ENCODE data around the gene EDDM3A.
"Not testable (repeated sequence)": the region's sequence is repeated elsewhere in the genome, so short reads cannot be mapped to it uniquely, and the experiment has no call there.

Gene EDDM3A

DNA sequence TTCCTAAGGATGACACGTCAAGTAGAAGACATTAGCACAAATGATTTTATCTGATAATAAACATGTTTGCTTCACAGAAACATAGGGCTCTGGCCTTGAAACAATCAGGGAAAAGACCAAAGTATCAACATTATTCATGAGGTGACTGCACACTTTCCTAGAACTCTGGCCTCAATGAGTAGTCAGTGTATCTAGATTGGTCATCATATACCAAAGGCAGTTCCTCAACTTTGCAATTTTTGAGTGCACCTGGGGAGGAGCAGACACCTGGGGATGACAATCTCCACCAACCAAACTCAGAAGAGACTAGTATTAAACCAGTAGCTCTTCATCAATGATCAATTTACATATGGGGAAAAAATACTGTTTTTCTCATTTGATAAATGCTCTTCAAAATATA lies 4.5 kb downstream of the EDDM3A start:
- peaks cover 9% of the 10 kb centered on the region for H3K27me3 Mint-ChIP-seq
- DNase-seq (no peak), ATAC-seq (no peak)
- peaks cover 14% of the 10 kb centered on the region for H3K9me3 Mint-ChIP-seq
- no peak overlapping the region for H3K27ac Mint-ChIP-seq
- H3K36me3 Mint-ChIP-seq (ENCODE audit: low read depth), result no peaks in the 10 kb centered on the region
- H3K4me1 Mint-ChIP-seq, result no peaks in the 10 kb centered on the region
- H3K4me3 Mint-ChIP-seq, result no peak overlapping the region

DNA sequence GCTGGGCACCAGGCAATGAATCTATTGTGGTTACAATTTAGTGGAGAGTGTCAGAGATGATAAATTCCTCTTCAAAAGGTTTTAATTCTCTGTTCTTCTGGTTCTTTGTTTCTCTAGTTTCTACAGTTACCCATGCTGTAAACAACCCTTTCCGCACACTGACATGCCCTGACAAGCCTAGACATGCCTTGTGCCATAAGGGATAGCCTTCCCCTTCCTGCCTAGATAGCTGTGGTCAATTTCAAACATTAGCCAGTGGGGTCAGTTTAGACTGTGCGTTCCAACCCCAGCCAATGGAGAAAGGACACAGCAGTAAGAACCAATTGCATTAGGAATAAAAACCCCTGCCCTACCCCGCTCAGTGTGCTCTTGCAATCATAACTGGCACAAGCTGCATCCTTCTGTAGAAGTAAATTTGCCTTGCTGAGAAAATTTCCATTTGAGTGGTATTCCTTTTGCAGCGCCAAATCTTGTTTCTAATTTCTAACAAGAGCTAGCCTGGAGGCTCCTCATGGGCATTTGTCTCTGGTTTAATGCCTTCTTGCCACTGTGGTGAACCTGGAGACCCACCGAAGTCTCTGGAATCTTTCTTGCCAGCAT lies 6.4 kb downstream of the EDDM3A start:
- ATAC-seq (no peak), DNase-seq (no peak)
- H3K27ac Mint-ChIP-seq, result no peak overlapping the region
- H3K9me3 Mint-ChIP-seq, result peaks cover 14% of the 10 kb centered on the region
- H3K27me3 Mint-ChIP-seq, result peaks cover 9% of the 10 kb centered on the region
- H3K4me3 Mint-ChIP-seq, result no peak overlapping the region
- H3K4me1 Mint-ChIP-seq, result no peaks in the 10 kb centered on the region
- H3K36me3 Mint-ChIP-seq (ENCODE audit: low read depth), result no peaks in the 10 kb centered on the region

DNA sequence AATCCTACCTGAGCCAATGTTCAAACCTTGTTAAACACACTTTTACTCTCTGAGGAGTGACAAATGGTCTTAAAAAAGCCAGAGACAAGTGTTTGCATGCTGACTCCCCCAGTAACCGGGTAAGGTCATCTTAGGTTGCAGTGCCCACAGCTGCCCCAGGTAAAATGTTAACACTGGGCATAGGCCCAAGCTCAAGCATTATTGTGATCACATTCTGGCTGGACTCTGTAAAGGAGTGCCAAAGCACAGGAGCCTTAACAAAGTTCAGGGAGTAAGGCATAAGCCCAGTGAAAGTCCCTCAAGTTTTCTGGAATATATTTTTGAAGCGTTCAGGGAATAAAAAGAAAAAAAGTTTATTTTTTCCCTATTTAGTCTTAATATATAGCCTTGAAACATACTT lies 8.6 kb downstream of the EDDM3A start:
- Mint-ChIP-seq H3K9me3 (peaks cover 14% of the 10 kb centered on the region), H3K4me1 (no peaks in the 10 kb centered on the region)

DNA sequence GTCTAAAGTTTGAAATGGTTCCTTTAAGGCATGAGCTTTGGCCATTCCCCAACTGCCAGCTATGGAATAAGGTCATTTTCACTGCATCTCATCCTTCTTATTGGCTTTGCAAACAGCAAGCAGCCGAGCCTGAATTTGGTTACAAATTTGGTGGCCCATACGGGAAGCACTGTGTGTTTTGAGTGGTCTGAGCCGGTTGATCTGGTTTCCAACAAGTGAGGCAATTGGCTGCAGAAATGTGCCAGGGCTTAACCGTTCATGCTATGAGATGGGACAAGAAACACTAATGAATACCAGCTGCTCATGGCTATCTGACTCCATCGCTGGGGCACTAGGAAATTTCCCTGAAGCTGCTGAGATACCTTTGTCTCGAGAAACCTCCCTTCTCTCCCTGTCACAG lies 9.3 kb downstream of the EDDM3A start:
- ATAC-seq (no peak), DNase-seq (no peak)
- peaks cover 7% of the 10 kb centered on the region for H3K27me3 Mint-ChIP-seq
- H3K36me3 Mint-ChIP-seq (ENCODE audit: low read depth), result no peaks in the 10 kb centered on the region
- no peak overlapping the region for H3K4me3 Mint-ChIP-seq
- peaks cover 14% of the 10 kb centered on the region for H3K9me3 Mint-ChIP-seq
- no peaks in the 10 kb centered on the region for H3K4me1 Mint-ChIP-seq
- no peak overlapping the region for H3K27ac Mint-ChIP-seq

More for the DNA sequence above, 8.6 kb downstream of the EDDM3A start:
- no peak for ATAC-seq
- Mint-ChIP-seq H3K27ac (no peak overlapping the region), H3K4me3 (no peak overlapping the region), H3K36me3 (ENCODE audit: low read depth) (no peaks in the 10 kb centered on the region), H3K27me3 (peaks cover 9% of the 10 kb centered on the region)
- DNase-seq, result no peak

DNA sequence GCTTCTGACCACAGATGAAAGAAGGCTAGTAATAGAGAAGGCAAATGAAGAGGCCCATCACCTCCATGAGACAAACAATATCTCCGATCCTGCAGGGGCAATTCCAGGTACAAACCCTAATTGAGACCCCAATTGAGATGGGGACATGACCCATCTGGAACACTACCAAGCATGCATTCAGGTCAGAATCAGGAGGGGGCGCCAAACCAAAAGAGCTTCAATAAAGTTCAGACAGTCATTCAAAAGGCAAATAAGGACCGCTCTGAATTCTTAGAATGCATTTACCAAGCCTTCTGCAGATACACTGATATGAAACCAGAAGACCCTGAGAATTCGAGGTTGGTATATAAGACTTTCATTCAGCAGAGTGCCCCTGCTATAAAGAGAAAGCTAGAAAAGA lies 12.3 kb downstream of the EDDM3A start:
- ATAC-seq, result no peak

DNA sequence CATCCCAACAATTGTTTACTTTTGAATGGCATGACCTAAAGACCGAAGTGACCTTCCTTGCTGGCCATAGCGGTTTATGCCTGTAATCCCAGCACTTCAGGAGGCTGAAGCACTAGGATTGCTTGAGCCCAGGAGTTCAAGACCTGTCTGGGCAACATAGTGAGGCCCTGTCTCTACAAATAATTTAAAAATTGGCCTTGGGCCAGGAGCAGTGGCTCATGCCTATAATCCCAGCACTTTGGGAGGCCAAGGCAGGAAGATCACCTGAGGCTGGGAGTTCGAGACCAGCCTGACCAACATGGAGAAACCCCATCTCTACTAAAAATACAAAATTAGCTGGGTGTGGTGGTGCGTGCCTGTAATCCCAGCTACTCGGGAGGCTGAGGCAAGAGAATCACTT lies 13.8 kb downstream of the EDDM3A start:
- ATAC-seq; H3K9me3 Mint-ChIP-seq; H3K27ac Mint-ChIP-seq; DNase-seq; H3K4me1 Mint-ChIP-seq; H3K27me3 Mint-ChIP-seq; H3K4me3 Mint-ChIP-seq; H3K36me3 Mint-ChIP-seq (ENCODE audit: low read depth): not testable (repeated sequence)

More for the DNA sequence above, 12.3 kb downstream of the EDDM3A start:
- H3K9me3 Mint-ChIP-seq, result peaks cover 4% of the 10 kb centered on the region
- DNase-seq, result peak; percentile 20
- no peaks in the 10 kb centered on the region for H3K4me1 Mint-ChIP-seq
- no peak overlapping the region for H3K27ac Mint-ChIP-seq
- H3K4me3 Mint-ChIP-seq, result no peak overlapping the region
- no peaks in the 10 kb centered on the region for H3K36me3 Mint-ChIP-seq (ENCODE audit: low read depth)
- H3K27me3 Mint-ChIP-seq, result peaks cover 3% of the 10 kb centered on the region

DNA sequence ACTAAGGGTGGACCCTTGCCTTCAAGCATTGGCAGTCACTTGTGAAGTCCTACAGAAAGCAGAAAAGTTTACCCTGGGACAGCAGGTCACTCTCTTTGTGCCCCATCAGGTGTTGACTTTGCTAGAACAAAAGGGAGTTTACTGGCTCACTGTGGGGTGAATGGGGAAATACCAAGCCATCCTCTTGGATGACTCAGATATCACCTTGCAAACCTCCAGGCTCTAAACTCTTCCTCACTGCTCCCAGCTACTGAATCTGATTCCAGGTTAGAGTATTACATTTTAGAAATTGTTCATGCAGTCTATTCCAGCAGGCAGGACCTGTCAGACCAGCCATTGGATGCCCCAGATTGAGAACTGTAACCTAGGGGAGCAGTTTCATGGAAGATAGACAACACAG lies 15.3 kb downstream of the EDDM3A start:
- ATAC-seq (no peak), DNase-seq (no peak)
- Mint-ChIP-seq H3K36me3 (ENCODE audit: low read depth) (no peaks in the 10 kb centered on the region), H3K9me3 (no peaks in the 10 kb centered on the region), H3K4me3 (no peak overlapping the region), H3K27ac (no peak overlapping the region), H3K27me3 (no peaks in the 10 kb centered on the region), H3K4me1 (no peaks in the 10 kb centered on the region)

DNA sequence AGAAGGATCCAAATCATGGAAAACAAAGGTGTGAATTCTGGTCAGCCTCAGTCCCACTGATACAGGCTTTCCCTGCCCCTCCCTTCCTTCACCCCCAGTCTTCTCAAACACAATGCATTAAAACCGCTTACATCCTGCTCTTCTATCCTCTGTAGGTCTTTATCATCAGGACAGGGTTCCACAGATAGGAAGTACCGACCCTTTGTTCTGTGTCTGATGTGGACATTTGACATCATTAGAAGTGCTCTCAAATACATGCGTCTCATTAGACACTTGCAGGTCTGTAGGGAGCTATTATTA lies 22.9 kb downstream of the EDDM3A start:
- DNase-seq (no peak), ATAC-seq (no peak)
- H3K9me3 Mint-ChIP-seq, result no peaks in the 10 kb centered on the region
- H3K4me1 Mint-ChIP-seq, result no peaks in the 10 kb centered on the region
- peaks cover 2% of the 10 kb centered on the region for H3K27me3 Mint-ChIP-seq
- no peak overlapping the region for H3K27ac Mint-ChIP-seq
- H3K36me3 Mint-ChIP-seq (ENCODE audit: low read depth), result no peaks in the 10 kb centered on the region
- no peak overlapping the region for H3K4me3 Mint-ChIP-seq

DNA sequence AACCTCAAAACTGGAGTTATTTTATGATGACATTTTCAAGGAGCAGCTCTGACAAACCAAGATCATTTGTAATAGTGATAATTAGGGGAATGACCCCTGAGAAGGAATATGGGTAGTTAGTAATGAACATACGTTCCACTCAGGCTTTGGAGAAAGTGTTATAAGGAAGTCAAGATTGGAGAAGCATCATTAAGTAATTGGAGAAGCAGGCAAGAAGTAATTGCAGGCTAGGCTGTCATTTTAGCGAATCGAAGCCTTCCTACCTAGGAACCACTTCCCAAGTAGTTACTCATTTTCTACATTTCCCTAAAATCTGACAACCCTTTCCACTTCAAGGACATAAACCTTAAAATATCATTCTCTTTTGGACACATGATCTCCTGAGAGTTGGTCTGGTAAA lies 23.7 kb downstream of the EDDM3A start:
- DNase-seq (no peak), ATAC-seq (no peak)
- H3K27me3 Mint-ChIP-seq, result peaks cover 2% of the 10 kb centered on the region
- H3K27ac Mint-ChIP-seq, result no peak overlapping the region
- no peaks in the 10 kb centered on the region for H3K9me3 Mint-ChIP-seq
- no peaks in the 10 kb centered on the region for H3K36me3 Mint-ChIP-seq (ENCODE audit: low read depth)
- no peaks in the 10 kb centered on the region for H3K4me1 Mint-ChIP-seq
- no peak overlapping the region for H3K4me3 Mint-ChIP-seq

DNA sequence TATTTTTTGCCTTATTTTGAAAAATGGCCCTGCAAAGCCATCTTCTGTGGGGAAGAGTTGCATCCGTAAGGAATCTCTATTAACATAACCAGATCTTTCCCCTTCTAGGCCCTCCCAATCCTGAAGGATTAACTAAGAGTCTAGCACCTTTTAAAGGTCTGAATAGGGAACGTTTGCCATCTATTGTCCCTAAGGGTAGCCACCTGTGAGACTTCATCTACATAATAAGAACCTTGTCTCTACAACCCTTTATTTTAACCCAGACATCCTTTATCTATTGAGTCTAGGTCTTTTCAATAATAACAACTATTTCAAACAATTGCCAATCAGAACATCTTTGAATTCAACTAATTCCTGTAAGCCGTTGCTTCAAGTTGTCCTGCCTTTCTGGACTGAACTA lies 27.0 kb downstream of the EDDM3A start:
- DNase-seq (no peak), ATAC-seq (no peak)
- Mint-ChIP-seq H3K36me3 (ENCODE audit: low read depth) (no peaks in the 10 kb centered on the region), H3K4me3 (no peak overlapping the region), H3K4me1 (no peaks in the 10 kb centered on the region), H3K9me3 (no peaks in the 10 kb centered on the region), H3K27ac (no peak overlapping the region), H3K27me3 (peaks cover 2% of the 10 kb centered on the region)

DNA sequence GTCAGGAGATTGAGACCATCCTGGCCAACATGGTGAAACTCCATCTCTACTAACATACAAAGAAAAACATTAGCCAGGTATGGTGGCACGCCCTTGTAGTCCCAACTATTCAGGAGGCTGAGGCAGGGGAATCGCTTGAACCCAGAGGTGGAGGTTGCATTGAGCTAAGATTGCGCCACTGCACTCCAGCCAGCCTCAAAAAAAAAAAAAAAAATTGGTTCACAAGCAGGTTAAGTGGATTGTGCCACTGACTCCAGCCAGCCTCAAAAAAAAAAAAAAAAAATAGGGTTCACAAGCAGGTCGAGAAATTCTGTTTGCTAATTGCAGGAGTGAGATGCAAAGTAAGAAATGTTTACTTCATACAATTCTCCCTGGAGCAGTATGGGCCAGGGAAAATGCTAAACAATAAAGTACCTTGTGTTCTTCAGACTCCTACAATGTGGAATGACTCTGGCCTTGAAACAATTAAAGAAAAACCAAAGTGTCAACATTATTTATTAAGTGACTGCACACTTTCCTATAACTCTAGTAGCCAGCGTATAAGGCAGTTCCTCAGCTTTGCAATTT lies 28.7 kb downstream of the EDDM3A start:
- H3K9me3 Mint-ChIP-seq, result no peaks in the 10 kb centered on the region
- H3K4me1 Mint-ChIP-seq, result no peaks in the 10 kb centered on the region
- DNase-seq, result no peak
- H3K4me3 Mint-ChIP-seq, result no peak overlapping the region
- H3K27ac Mint-ChIP-seq, result no peak overlapping the region
- no peak for ATAC-seq
- peaks cover 1% of the 10 kb centered on the region for H3K27me3 Mint-ChIP-seq
- H3K36me3 Mint-ChIP-seq (ENCODE audit: low read depth), result no peaks in the 10 kb centered on the region

DNA sequence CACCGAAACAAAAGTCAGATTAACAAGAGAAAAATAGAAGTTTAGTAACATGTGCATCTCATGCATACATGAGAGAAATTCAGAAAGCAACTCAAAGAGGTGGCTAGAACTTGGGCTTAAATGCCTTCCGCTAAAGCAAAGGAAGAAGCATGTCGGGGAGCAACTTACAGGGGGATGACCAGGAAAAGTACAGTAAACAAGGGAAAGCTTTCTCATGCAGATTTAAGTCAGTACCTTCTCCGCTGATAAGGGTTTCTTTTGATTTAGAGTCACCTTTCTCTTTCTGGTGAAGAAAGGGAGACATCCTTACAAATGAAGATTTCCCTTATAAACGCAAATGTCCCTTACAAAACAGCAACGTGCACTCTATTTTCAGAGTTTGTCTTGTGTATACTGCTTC lies 29.4 kb downstream of the EDDM3A start:
- Mint-ChIP-seq H3K4me3 (no peak overlapping the region), H3K27ac (no peak overlapping the region), H3K36me3 (ENCODE audit: low read depth) (no peaks in the 10 kb centered on the region), H3K9me3 (no peaks in the 10 kb centered on the region), H3K27me3 (no peaks in the 10 kb centered on the region), H3K4me1 (peaks cover 1% of the 10 kb centered on the region)
- DNase-seq (no peak), ATAC-seq (no peak)

DNA sequence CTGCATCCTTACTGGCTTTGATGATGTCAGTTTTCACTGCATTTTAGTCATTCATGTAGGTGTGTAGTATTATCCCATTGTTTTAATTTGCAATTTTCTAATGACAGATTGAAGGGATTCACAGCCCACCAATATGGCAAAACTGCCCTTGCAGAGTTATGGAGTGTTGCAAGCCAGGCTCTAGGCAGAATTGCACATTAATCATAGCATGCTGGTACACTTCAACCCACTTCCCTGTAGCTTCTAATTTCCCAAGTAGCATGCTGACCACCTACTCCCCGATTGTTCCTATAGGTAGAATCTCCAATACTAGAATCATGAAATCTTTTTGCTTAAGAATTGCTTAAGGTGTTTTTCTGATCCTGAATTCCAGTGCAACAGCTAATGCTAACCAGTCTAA lies 30.2 kb downstream of the EDDM3A start:
- no peak for ATAC-seq
- Mint-ChIP-seq H3K4me3 (no peak overlapping the region), H3K27me3 (no peaks in the 10 kb centered on the region), H3K27ac (no peak overlapping the region), H3K36me3 (ENCODE audit: low read depth) (no peaks in the 10 kb centered on the region), H3K4me1 (peaks cover 4% of the 10 kb centered on the region), H3K9me3 (no peaks in the 10 kb centered on the region)
- no peak for DNase-seq

DNA sequence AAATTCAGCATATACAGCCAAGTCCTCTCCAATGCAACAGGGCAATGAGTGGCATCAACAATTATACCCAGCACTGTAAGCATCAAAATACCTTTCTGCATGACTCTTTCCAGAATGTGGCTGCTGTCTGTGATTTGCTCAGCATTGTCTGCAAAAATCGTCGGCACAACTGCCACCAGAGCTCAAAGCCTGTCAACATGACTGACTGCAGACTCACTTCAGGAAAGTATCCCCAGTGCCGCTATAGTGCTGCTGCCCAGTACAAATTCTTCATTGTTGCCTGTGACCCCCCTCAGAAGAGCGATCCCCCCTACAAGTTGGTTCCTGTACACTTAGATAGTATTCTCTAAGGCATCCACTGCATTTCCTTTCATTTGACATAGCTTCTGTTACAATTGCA lies 36.1 kb downstream of the EDDM3A start:
- DNase-seq (peak; percentile 7), ATAC-seq (no peak)
- no peaks in the 10 kb centered on the region for H3K27me3 Mint-ChIP-seq
- H3K9me3 Mint-ChIP-seq, result no peaks in the 10 kb centered on the region
- H3K4me3 Mint-ChIP-seq, result peak overlapping the region; percentile 64
- no peaks in the 10 kb centered on the region for H3K36me3 Mint-ChIP-seq (ENCODE audit: low read depth)
- H3K27ac Mint-ChIP-seq, result peak overlapping the region; percentile 71
- H3K4me1 Mint-ChIP-seq, result peaks cover 30% of the 10 kb centered on the region

DNA sequence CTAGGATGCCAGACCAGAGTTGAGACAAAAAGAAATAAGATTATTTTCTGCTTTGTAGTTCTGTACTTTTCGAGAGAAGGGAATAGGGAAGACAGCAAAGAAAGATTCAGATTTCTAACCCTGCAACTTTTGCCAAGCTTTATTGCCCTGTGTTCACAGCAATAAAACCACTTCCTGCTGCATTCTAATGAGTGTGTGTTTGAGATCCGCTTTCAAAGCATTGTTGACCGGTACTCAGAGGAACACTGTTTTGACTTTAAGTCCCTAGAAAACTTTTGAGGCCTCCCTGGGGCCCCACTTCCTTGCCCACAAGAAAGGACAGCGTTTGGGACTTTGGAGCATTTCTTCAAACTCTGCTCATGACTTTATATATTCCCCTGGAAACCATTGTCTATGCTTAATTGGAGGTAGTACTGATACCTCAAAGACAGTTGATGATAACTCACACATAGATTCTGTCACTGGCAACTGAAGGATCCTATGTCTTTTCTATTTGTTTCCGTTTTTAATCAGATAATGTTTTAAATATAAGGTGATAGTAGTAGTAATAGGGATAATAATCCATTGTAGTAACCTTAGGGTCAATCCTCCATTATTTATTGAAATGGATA lies 36.7 kb downstream of the EDDM3A start:
- Mint-ChIP-seq H3K4me3 (peak overlapping the region; percentile 64), H3K36me3 (ENCODE audit: low read depth) (no peaks in the 10 kb centered on the region), H3K27ac (peak overlapping the region; percentile 71), H3K27me3 (no peaks in the 10 kb centered on the region), H3K9me3 (no peaks in the 10 kb centered on the region), H3K4me1 (peaks cover 30% of the 10 kb centered on the region)
- ATAC-seq (peak; percentile 46), DNase-seq (peak; percentile 14)

DNA sequence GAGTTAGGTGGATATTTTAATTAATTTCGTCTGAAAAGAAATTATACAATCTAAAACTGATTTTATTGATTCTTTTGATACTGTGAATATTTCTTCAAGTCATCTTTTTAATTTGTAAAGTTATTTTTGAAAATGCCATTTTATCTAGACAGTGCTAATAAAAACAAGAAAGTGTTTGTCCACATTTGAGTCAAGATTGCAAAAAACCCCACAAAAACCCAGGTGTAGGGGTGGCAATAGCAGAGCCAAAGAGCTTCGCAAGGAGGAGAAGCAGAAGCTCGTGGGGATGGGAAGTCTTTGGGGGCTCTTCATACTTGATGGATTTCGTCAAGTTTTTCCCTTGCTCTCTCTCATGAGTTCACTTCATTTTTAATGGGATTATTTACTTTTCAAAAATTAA lies 41.3 kb downstream of the EDDM3A start:
- no peak for ATAC-seq
- H3K4me1 Mint-ChIP-seq, result peaks cover 20% of the 10 kb centered on the region

More for the DNA sequence above, 41.3 kb downstream of the EDDM3A start:
- H3K27ac Mint-ChIP-seq, result no peak overlapping the region
- H3K27me3 Mint-ChIP-seq, result no peaks in the 10 kb centered on the region
- DNase-seq, result no peak
- H3K4me3 Mint-ChIP-seq, result no peak overlapping the region
- no peaks in the 10 kb centered on the region for H3K36me3 Mint-ChIP-seq (ENCODE audit: low read depth)
- no peaks in the 10 kb centered on the region for H3K9me3 Mint-ChIP-seq
